SU-DHL-6 (cell line): ENCODE measurements around the gene MRAP2.

Experiments used
- EZH2phosphoT487 ChIP-seq: fragments of 200-600 bp; sonication (generic), shearing (Covaris generic); conservative IDR thresholded peaks from 2 replicates; pipeline ENCODE4 v1.6.1; 2018; ENCODE audit warnings: mild to moderate bottlenecking, antibody characterized with exemption, low read length, moderate library complexity, mixed read lengths
- TF ChIP-seq, protein P1 (sequence below): fragments of 200-600 bp; sonication (generic); IDR thresholded peaks from one replicate; pipeline ENCODE4 v1.5.1; 2017; ENCODE audit warnings: antibody characterized with exemption, mild to moderate bottlenecking, low read length, moderate library complexity; ENCODE audit not compliant: insufficient read depth, poor library complexity, severe bottlenecking

DNA sequence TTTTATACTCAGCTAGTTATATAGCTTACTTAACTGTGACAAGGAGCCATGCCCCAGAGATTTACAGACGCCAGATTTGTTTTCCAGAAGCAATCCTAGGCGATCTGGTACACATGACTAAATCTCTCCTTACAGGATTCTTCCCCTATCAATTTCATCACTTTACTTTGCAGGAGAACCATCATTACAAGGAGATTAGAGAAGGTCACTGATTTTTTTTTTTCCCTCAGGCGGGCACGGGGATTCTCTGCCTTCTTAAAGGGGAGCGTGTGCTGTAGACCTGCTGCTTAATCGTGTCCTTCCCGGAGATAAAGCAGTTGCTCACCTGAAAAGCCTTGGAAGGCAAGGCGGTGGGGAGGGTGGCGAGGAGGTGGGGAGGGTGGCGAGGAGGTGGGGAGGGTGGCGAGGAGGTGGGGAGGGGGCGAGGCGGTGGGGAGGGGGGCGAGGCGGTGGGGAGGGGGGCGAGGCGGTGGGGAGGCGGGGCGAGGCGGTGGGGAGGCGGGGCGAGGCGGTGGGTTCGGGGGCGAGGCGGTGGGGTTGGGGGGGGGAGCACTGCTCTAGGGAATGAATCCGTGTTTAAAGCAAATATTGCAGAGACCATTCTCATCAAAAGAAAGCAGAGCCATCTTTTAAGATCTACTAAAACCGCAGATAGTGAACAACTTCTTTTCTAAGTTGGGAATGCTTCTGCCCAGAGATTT is 14.3 kb upstream of the MRAP2 start:
- TF ChIP-seq EZH2phosphoT487: no peak
- TF ChIP-seq, protein P1, sequence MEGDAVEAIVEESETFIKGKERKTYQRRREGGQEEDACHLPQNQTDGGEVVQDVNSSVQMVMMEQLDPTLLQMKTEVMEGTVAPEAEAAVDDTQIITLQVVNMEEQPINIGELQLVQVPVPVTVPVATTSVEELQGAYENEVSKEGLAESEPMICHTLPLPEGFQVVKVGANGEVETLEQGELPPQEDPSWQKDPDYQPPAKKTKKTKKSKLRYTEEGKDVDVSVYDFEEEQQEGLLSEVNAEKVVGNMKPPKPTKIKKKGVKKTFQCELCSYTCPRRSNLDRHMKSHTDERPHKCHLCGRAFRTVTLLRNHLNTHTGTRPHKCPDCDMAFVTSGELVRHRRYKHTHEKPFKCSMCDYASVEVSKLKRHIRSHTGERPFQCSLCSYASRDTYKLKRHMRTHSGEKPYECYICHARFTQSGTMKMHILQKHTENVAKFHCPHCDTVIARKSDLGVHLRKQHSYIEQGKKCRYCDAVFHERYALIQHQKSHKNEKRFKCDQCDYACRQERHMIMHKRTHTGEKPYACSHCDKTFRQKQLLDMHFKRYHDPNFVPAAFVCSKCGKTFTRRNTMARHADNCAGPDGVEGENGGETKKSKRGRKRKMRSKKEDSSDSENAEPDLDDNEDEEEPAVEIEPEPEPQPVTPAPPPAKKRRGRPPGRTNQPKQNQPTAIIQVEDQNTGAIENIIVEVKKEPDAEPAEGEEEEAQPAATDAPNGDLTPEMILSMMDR: no peak
